Activated T-cell treated with anti-CD3 and anti-CD28 coated beads for 4 hours (primary cell): ENCODE measurements around the gene THEMIS.
A peak's percentile ranks its signal among the peaks of the same experiment; 100 is the strongest.

ENCODE experiments used
- DNase-seq: peaks from one replicate; pipeline ENCODE4 v3.0.0-alpha.2; 2020

Gene THEMIS

GRCh38 chr6:127858727-127859391 lies 42.0 kb downstream of the THEMIS start:
- DNase-seq, result no peak

GRCh38 chr6:127857051-127857637 lies 43.7 kb downstream of the THEMIS start:
- DNase-seq, result no peak

DNA sequence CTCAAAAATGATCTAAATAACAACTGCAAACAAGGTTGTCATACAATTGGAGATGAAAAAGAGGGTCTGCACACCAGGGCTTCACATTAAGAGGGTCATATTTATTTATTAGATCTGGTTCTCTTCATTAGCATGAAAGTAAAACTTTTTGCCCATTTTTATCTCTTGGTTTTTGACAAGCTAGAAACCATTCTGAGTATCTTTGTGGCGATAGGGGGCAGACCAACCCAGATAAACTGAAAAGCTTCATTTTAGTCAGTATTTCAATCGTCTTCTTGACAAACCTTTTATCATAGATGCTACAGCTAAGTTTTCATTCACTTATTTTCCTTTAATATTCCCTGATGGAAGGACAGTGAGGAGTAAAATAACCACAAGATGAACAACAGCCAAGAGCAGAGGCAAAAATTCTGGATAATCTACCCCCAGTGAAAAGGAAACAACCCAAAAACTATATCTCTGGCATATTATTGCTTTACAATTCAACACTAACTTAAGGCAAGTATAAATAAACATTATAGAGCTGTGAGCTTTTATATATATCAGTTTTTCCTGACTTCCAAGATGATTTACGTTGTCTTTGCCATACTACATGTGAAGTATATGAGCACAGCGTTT lies 45.2 kb downstream of the THEMIS start:
- peak; percentile 47 for DNase-seq

DNA sequence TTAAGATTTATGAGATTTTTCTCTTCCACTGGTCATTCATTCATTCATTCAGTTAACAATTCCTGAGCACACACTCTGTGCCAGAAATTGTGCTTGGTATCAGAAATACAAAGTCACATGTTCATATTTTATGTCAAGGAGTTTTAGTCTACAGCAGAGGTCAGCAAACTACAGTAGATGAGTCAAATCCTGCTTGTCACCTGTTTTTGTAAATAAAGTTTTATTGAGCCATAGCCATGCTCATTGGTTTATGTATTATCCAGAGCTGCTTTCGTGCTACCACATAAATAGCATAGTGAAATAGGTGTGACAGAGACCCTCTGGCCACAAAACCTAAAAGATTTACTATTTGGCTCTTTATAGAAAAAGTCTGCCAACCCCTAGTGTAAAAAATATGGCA lies 46.8 kb downstream of the THEMIS start:
- DNase-seq, result no peak

GRCh38 chr6:127851197-127851596 lies 49.7 kb downstream of the THEMIS start:
- DNase-seq, result no peak

GRCh38 chr6:127845242-127845641 lies 55.6 kb downstream of the THEMIS start:
- no peak for DNase-seq

DNA sequence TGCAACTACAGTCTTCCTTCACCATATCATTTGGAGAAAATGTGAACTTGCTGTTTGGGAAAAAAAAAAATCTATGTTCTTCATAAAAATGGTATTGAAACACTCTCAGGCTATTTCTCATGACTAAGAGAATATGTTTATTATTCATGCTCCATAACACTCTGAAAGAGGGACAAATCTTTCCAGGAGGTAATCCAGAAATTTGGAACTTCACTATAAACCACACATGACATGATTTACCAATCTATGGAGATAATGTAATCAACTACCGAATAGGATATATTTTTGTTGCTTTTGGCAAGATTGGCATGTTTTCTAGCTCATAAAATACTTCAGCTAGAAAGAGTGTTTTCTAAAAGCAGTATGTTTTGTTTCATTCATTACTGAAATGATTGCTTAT lies 56.3 kb downstream of the THEMIS start:
- DNase-seq, result no peak

GRCh38 chr6:127843582-127843981 lies 57.3 kb downstream of the THEMIS start:
- no peak for DNase-seq

DNA sequence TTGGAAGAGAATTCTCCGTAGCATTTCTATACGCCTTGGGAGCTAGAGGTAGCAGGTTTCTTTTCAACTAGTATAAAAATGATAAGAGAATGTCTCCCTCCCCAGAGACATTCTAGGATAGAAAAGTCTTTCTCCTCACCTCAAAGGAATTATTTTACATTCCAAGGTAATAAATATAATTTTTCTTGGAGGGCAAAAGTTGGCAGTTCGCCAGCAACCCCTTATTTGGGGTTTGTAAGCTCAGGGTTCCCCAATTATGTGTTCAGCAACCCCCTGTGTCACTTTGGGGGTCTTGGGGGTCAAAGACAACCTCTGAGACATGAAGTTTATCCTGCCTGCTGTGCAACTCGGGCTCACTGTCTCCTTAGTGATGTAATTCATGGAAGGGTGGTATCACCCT lies 58.3 kb downstream of the THEMIS start:
- no peak for DNase-seq

DNA sequence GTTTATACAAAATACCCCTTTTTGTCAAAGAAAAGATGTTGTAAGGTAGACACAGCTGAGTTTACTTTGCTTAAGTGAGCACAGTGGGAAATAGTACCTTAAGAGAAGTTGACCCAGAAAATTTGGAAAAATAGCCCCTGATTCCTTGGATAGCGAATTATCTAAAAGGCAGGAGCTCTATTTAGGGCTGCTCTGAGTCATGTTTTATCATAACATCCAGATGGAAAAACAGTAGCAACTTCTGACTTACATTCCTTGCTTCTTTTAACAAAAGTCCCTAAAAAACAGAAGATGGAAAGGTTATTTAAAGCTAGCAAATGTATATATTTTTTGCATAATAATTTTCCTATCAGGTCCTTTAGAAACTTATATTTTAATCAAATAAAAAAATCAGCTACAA lies 59.0 kb downstream of the THEMIS start:
- DNase-seq, result no peak

DNA sequence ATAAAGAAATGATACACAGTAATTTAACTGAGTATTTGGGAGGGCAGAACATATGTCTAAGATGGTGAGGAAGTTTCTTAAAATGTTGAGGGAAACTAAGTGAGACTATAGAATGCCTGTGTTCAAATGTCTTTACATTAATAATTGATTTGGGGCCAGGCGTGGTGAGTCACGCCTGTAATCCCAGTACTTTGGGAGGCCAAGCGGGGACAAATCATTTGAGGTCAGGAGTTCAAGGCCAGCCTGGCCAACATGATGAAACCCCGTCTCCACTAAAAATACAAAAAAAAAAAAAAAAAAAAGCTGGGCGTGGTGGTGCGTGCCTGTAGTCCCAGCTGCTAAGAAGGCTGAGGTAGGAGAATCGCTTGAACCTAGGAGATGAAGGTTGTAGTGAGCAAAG lies 66.7 kb downstream of the THEMIS start:
- no peak for DNase-seq

DNA sequence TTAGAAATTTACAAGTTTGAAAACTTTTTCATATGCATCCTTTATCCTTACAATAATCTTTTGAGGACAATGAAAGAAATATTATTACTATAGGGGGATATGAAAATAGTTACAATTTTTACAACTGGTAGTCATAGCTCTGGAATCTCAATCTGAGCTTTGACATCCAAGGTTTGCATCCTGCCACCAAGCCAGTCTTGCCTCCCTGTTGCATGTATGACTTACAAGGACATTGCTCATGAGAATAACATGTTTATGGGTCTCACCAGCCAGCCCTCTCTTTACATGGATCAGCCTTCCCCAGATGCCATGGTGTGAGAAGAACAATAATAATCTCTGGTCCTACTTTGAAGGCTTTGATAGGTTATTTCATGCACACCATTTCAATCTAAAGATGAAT lies 67.5 kb downstream of the THEMIS start:
- DNase-seq, result no peak

DNA sequence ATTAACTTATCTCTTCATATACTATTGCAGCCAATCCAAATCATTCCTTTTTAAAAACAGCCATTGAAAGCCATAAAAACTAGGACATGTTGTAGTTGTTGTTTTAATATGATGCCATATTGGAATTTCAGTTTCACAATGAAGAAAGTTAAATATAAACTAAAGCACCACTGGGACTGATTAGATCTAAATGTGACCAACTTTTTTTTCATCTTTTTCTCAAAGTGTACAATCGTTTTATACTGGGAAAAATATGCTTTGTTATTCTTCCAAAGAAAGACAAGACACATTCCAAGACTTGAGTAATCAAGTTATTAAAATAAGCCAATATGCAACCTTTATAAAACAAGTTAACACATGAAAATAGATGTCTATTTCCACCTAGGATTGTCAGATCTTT lies 68.5 kb downstream of the THEMIS start:
- no peak for DNase-seq

- no peak for DNase-seq
These were observed 76.8 kb downstream of the THEMIS start for GRCh38 chr6:127824061-127824460.

DNA sequence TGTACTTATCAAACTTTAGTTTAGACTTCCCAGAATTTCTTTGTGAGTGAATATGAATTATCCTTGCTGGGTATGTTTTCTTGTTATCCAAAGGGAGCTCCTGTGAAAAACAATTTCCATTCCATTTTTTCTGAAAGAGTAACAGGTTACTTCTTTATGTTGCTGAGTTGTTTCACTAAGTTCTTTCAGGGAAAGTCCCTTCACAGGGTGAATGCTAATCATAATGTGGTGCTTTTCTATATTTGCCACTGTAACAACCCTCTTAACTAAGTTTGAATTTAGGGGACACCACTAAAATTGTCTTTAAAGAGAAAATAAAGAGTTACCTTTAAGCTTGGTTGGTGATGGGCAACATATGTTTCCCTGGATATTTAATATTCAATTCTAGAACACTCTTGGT lies 79.4 kb downstream of the THEMIS start:
- no peak for DNase-seq

GRCh38 chr6:127818149-127818548 lies 82.7 kb downstream of the THEMIS start:
- no peak for DNase-seq

DNA sequence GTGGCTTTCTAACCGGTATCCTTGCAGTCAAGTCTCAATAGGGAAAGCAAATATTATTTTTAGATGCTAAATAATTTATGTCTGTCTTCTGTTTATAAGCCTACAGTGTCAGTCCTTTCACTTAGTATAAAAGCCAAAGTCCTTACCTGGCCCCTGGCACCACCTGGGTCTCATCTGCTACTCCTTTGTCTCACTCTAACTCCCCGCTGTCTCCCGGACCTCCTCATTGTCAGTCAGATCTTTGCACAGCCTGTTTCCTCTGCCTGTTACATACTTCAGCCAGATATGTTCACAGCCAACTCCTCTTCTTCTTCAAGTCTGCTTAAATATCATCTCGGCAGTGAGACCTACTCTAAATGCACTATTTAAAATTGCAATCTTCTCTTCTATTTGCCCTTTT lies 84.2 kb downstream of the THEMIS start:
- DNase-seq, result no peak

DNA sequence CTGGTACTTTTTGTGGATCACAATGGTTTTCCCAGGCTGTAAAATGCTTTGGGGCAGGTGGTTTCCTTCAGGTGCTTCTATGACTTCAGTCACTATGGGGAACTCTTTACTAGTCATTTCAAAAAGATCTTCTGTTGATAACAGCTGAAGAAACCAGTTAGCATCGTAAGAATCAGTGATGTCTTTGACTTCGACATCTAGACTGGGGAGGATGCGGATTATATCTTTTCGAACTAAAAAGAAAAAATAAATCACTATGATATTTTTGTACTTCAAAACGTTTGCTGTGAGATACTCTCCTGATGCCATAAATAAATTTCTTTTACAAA lies 87.2 kb downstream of the THEMIS start:
- DNase-seq, result no peak

GRCh38 chr6:127812985-127813698 lies 87.7 kb downstream of the THEMIS start:
- no peak for DNase-seq

DNA sequence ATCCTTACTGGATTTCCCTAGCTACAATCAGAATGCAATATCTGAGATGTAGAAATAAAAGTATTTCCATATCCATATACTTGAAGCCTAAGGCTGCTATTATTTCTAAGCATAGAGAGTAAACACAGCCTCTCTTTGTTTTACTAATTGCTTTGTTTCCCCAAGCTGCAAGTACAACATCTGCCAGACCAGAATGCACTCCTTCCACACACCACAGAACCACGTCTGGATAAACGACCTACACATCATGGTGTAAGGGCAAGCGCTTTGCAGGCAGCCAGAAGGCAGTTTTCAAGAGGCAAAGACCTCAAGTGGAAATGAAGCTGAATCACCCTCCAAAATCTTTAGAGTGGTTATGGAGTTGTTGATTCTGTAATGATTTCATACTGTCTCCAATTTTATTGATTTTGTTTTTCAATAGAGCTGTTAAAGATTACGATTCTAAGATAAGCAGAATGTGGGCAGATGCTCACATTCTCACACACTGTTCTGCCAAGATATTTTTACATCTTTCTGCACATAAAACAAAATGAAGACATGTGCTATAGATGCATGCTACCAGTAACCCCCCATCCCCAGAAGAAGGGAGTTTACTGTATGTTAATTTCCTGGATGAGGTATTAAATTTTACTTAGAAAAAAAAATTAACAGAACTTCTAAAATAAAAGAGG lies 88.8 kb downstream of the THEMIS start:
- DNase-seq, result no peak

DNA sequence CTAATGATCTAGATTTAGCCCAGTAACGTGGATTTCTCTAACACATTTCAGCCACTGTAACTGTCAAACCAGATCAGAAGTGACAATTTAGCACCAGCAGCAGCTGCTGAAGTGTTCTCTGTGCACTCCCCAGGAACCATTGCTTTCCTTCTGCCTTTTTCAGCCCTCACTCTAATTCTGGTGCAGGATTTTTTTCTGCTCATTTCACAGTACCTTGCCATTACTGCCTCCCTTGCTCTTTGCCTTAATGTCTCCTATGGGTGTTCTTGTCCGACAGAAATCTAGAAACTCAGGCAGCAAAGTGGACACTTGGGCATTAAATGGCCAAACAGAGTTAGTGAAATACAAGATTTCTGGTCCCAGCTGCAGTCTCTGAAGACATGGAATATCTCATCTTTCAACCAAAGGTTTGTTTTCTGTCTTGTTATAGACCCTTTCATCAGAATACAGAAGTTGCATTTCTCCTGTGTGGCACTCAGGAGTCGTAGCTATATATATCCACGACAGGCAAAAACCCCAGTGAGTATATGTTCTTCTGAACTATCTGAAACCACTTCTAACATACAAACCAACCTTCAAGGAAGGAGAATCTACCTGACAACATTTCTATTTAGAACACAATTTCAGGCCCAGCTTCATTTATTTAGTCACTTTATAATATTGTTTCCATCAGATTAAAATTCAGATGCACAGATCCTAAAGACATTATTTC lies 92.9 kb downstream of the THEMIS start:
- DNase-seq, result no peak

- DNase-seq, result no peak
These were observed 104.1 kb downstream of the THEMIS start for GRCh38 chr6:127796713-127797112.

- no peak for DNase-seq
These were observed 106.5 kb downstream of the THEMIS start for GRCh38 chr6:127794405-127794804.
